Endothelial cell (in vitro differentiated cells): ENCODE data around the gene PSTPIP1. TPM values are rescaled to one million over a fixed set of nuclear protein-coding genes. Genes with fewer than 3 reads are reported as not detected.
A peak's percentile ranks its signal among the peaks of the same experiment; 100 is the strongest.

Experiments
- DNase-seq: peaks from one replicate; pipeline ENCODE4 v3.0.0; 2021; ENCODE audit warnings: low spot score
- H3K27ac Mint-ChIP-seq: one replicate; pipeline ENCODE4 v1.8.0; 2021; ENCODE audit warnings: mixed read lengths, inconsistent platforms; ENCODE audit not compliant: unreplicated experiment
- H3K27me3 Mint-ChIP-seq: one replicate; pipeline ENCODE4 v1.8.0; 2021; ENCODE audit warnings: mild to moderate bottlenecking, moderate library complexity, mixed read lengths, inconsistent platforms; ENCODE audit not compliant: unreplicated experiment
- H3K36me3 Mint-ChIP-seq: one replicate; pipeline ENCODE4 v1.8.0; 2021; ENCODE audit warnings: mild to moderate bottlenecking, low read depth, mixed read lengths, inconsistent platforms; ENCODE audit not compliant: unreplicated experiment
- H3K4me1 Mint-ChIP-seq: one replicate; pipeline ENCODE4 v1.8.0; 2021; ENCODE audit warnings: mild to moderate bottlenecking, mixed read lengths, inconsistent platforms; ENCODE audit not compliant: unreplicated experiment
- H3K4me3 Mint-ChIP-seq: one replicate; pipeline ENCODE4 v1.8.0; 2021; ENCODE audit warnings: mild to moderate bottlenecking, mixed read lengths, inconsistent platforms; ENCODE audit not compliant: unreplicated experiment
- H3K9me3 Mint-ChIP-seq: one replicate; pipeline ENCODE4 v1.8.0; 2021; ENCODE audit warnings: mixed read lengths, inconsistent platforms; ENCODE audit not compliant: unreplicated experiment
- total RNA-seq: library from RNA; stranded (reverse); fragmentation: NEBNext Ultra II Directional; extraction: Animal tissue kit (Norgen Biotek cat#: 25700); gene quantifications from one replicate; pipeline ENCODE4 v1.2.1, GENCODE V29; 2021; ENCODE audit not compliant: unreplicated experiment
- TF ChIP-seq, protein P1 (sequence below): fragments of 200-600 bp; sonication (generic); IDR thresholded peaks from one replicate; pipeline ENCODE4 v1.5.0; 2021; ENCODE audit warnings: antibody characterized with exemption; ENCODE audit not compliant: unreplicated experiment

PSTPIP1 gene
- total RNA-seq, 1 donor from 2014 or later, result not detected

DNA sequence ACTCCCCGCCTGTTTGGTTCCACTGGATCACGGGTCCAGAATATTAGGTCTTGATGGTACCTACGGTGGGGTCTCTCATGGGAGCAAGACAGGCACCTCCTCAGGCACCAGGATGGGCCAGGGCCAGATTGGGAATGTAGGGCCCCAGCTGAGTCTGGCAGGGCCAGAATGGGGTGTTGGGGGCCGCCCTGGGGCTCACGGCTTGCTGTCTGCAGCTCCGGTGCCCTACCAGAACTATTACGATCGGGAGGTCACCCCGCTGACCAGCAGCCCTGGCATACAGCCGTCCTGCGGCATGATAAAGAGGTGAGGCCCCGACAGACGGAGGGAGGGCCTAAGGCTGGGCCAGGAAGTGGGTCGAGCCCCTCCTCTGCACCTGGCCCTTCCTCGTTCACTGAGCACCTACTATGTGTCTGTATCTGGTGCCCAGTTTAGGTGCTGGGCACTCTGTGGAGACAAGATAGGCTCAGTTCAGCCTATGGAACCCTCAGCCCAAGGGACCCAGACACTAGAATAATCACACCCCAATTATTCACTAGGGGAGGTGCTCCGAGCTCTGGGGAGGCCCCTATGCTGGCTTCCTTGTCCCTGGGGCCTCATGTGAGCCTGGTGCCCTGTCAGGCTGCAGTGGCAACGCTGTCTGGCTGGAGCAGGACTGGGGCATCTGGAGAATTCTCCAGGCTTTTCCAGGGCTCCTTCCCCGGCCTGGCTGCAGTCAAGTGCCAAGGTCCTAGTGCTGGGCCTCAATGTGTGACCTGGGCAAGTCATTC is 37.9 kb downstream of the PSTPIP1 start:
- TF ChIP-seq, protein P1, sequence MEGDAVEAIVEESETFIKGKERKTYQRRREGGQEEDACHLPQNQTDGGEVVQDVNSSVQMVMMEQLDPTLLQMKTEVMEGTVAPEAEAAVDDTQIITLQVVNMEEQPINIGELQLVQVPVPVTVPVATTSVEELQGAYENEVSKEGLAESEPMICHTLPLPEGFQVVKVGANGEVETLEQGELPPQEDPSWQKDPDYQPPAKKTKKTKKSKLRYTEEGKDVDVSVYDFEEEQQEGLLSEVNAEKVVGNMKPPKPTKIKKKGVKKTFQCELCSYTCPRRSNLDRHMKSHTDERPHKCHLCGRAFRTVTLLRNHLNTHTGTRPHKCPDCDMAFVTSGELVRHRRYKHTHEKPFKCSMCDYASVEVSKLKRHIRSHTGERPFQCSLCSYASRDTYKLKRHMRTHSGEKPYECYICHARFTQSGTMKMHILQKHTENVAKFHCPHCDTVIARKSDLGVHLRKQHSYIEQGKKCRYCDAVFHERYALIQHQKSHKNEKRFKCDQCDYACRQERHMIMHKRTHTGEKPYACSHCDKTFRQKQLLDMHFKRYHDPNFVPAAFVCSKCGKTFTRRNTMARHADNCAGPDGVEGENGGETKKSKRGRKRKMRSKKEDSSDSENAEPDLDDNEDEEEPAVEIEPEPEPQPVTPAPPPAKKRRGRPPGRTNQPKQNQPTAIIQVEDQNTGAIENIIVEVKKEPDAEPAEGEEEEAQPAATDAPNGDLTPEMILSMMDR, result no peak
- peaks cover 2% of the 10 kb centered on the region for H3K4me1 Mint-ChIP-seq
- H3K4me3 Mint-ChIP-seq, result no peak overlapping the region
- no peaks in the 10 kb centered on the region for H3K9me3 Mint-ChIP-seq
- H3K36me3 Mint-ChIP-seq, result no peaks in the 10 kb centered on the region
- H3K27me3 Mint-ChIP-seq, result peaks cover 15% of the 10 kb centered on the region
- H3K27ac Mint-ChIP-seq, result no peak overlapping the region
- no peak for DNase-seq

DNA sequence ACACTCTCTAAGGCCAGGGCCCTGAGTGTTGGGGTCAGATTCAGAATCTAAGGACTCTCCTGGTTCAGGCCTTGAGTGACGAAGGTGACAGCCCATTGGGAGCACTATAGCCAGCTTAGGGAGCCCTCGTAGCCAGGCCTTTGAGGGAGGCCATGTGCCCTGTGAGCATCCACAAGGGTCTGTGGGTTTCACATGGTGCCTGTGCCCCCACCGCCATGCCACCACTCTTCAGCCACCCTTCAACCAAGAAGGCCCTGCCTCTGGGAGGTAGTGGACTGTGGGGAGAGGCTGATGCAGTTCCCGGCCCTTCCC is 38.4 kb downstream of the PSTPIP1 start:
- H3K27ac Mint-ChIP-seq, result no peak overlapping the region
- DNase-seq, result no peak
- no peaks in the 10 kb centered on the region for H3K36me3 Mint-ChIP-seq
- no peaks in the 10 kb centered on the region for H3K9me3 Mint-ChIP-seq
- TF ChIP-seq, protein P1, result no peak
- H3K4me3 Mint-ChIP-seq, result no peak overlapping the region
- H3K27me3 Mint-ChIP-seq, result peaks cover 15% of the 10 kb centered on the region
- H3K4me1 Mint-ChIP-seq, result peaks cover 2% of the 10 kb centered on the region

- TF ChIP-seq, protein P1, result no peak
- Mint-ChIP-seq H3K27ac (peak overlapping the region; percentile 30), H3K27me3 (peaks cover 19% of the 10 kb centered on the region), H3K36me3 (no peaks in the 10 kb centered on the region), H3K4me1 (peaks cover 2% of the 10 kb centered on the region), H3K4me3 (no peak overlapping the region), H3K9me3 (no peaks in the 10 kb centered on the region)
- DNase-seq, result peak; percentile 3
Measured at GRCh38 chr15:77033729-77034671, 39.1 kb downstream of the PSTPIP1 start.

DNA sequence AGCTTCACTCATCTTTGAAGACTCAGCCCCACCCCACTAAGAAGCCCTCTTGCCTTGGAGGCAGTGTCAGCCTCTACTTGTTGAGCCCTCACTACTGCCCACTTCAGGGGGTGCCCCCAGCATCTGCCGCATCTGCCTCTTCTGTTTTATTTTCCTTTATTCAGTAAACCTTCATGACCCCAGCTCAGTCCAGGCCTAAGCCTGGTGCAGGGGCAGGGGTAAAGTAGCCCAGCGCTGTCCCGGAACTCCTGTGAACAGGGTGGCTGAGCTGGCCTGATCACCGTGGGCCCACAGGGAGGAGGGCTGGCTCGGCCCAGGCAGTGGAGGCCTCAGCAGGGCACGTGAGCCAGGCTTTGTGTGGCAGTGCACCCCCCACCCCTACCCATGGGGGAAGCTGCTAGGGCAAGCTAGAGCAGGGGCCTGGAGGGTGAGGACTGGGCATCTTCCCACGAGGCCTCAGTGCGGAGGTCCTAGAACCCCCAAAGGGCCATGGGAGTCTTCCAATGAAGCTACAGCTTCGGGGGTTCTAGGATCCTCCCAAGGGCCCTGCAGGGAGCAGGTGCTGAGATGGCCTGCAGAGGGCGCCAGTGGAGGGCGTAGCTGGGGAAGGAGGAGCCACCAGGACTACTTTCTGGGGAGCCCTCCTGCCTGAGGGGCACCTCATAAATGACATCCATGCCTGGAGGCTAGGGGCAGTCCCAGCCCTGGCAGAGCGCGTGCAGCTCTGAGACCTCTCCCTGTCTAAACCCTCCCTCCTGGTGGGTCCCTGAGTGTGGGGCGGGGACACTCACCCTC is 40.0 kb downstream of the PSTPIP1 start:
- DNase-seq, result peak; percentile 67
- Mint-ChIP-seq H3K27me3 (peaks cover 19% of the 10 kb centered on the region), H3K9me3 (no peaks in the 10 kb centered on the region), H3K4me3 (no peak overlapping the region), H3K36me3 (no peaks in the 10 kb centered on the region), H3K27ac (peak overlapping the region; percentile 30), H3K4me1 (peaks cover 2% of the 10 kb centered on the region)
- TF ChIP-seq, protein P1, result peak; percentile 78
